LNCaP clone FGC (cell line): ENCODE measurements around the gene GRIA3.

Experiments
- DNase-seq: peaks from one replicate; pipeline ENCODE4 v3.0.0-alpha.2; 2011; ENCODE audit warnings: low read depth
- H3K4me3 ChIP-seq: 2 replicates; pipeline ENCODE4 v1.5.1; 2011; ENCODE audit warnings: mild to moderate bottlenecking, low read depth, low read length, control low read depth
- CTCF ChIP-seq: IDR thresholded peaks from 2 replicates; pipeline ENCODE4 v1.5.1; 2012; ENCODE audit warnings: mild to moderate bottlenecking; ENCODE audit not compliant: control insufficient read depth, insufficient read depth; ENCODE audit errors: extremely low read depth

The GRIA3 gene

GRCh38 chrX:123210252-123210651 is 26.2 kb downstream of the GRIA3 start:
- no peak for TF ChIP-seq CTCF
- H3K4me3 ChIP-seq: no peak overlapping the region
- DNase-seq: no peak

GRCh38 chrX:123215397-123216089 is 31.5 kb downstream of the GRIA3 start:
- DNase-seq: no peak
- H3K4me3 ChIP-seq: no peak overlapping the region
- no peak for TF ChIP-seq CTCF

- no peak for TF ChIP-seq CTCF
- no peak for DNase-seq
- no peak overlapping the region for H3K4me3 ChIP-seq
These were observed 33.0 kb downstream of the GRIA3 start for GRCh38 chrX:123217077-123217476.

- no peak for DNase-seq
- H3K4me3 ChIP-seq: no peak overlapping the region
- no peak for TF ChIP-seq CTCF
These were observed 33.6 kb downstream of the GRIA3 start for GRCh38 chrX:123217728-123218127.

GRCh38 chrX:123219916-123220315 is 35.8 kb downstream of the GRIA3 start:
- no peak overlapping the region for H3K4me3 ChIP-seq
- no peak for TF ChIP-seq CTCF
- DNase-seq: no peak

- no peak for DNase-seq
- no peak overlapping the region for H3K4me3 ChIP-seq
- no peak for TF ChIP-seq CTCF
These were observed 38.8 kb downstream of the GRIA3 start for GRCh38 chrX:123222920-123223319.

- DNase-seq: no peak
- no peak overlapping the region for H3K4me3 ChIP-seq
- TF ChIP-seq CTCF: no peak
These were observed 39.3 kb downstream of the GRIA3 start for GRCh38 chrX:123223409-123223808.
